KG1 (cell line): ENCODE measurements around the gene OR2Y1.
"Not testable (repeated sequence)": the region's sequence is repeated elsewhere in the genome, so short reads cannot be mapped to it uniquely, and the experiment has no call there.

ENCODE experiments used
- DNase-seq: peaks from one replicate; lab custom pipeline; 2025; lab: John Stamatoyannopoulos, UW

The OR2Y1 gene

GRCh38 chr5:180739958-180740357 is at the start of gene OR2Y1:
OR2Y1 (minus strand) TSS chr5:180740058; CDS start chr5:180740058, 0 bp downstream.
- no peak for DNase-seq

GRCh38 chr5:180788651-180789410 is 49.0 kb upstream of the OR2Y1 start:
- not testable (repeated sequence) for DNase-seq

GRCh38 chr5:180787711-180788431 is 48.0 kb upstream of the OR2Y1 start:
- DNase-seq, result no peak

GRCh38 chr5:180786531-180787398 is 46.9 kb upstream of the OR2Y1 start:
- no peak for DNase-seq

GRCh38 chr5:180785794-180786221 is 46.0 kb upstream of the OR2Y1 start:
- DNase-seq, result no peak

- DNase-seq, result no peak
These were observed 45.4 kb upstream of the OR2Y1 start for GRCh38 chr5:180785121-180785781.

- DNase-seq, result no peak
These were observed 44.7 kb upstream of the OR2Y1 start for GRCh38 chr5:180784497-180785097.

GRCh38 chr5:180783340-180784052 is 43.6 kb upstream of the OR2Y1 start:
- no peak for DNase-seq

- DNase-seq, result no peak
These were observed 42.9 kb upstream of the OR2Y1 start for GRCh38 chr5:180782748-180783147.

- not testable (repeated sequence) for DNase-seq
These were observed 42.1 kb upstream of the OR2Y1 start for GRCh38 chr5:180781900-180782326.

- DNase-seq, result no peak
These were observed 40.2 kb upstream of the OR2Y1 start for GRCh38 chr5:180779985-180780610.

GRCh38 chr5:180777475-180777874 is 37.6 kb upstream of the OR2Y1 start:
- no peak for DNase-seq

- DNase-seq, result no peak
These were observed 36.5 kb upstream of the OR2Y1 start for GRCh38 chr5:180776376-180776775.

GRCh38 chr5:180775624-180776023 is 35.8 kb upstream of the OR2Y1 start:
- DNase-seq, result no peak

GRCh38 chr5:180771839-180772238 is 32.0 kb upstream of the OR2Y1 start:
- no peak for DNase-seq

- no peak for DNase-seq
These were observed 30.0 kb upstream of the OR2Y1 start for GRCh38 chr5:180769821-180770220.

GRCh38 chr5:180755601-180756000 is 15.7 kb upstream of the OR2Y1 start:
- no peak for DNase-seq

GRCh38 chr5:180744253-180744652 is 4.4 kb upstream of the OR2Y1 start:
- no peak for DNase-seq

GRCh38 chr5:180742727-180743126 is 2.9 kb upstream of the OR2Y1 start:
- no peak for DNase-seq

GRCh38 chr5:180740953-180741352 is 1.1 kb upstream of the OR2Y1 start:
- DNase-seq, result not testable (repeated sequence)
